ENCODE data around the gene SLFN5. TPM values are rescaled to one million over a fixed set of nuclear protein-coding genes. Genes with fewer than 3 reads are reported as not detected.
A peak's percentile ranks its signal among the peaks of the same experiment; 100 is the strongest.
"Not testable (repeated sequence)": the region's sequence is repeated elsewhere in the genome, so short reads cannot be mapped to it uniquely, and the experiment has no call there.

Gene SLFN5
- polyA plus RNA-seq, 12 donors, result 5.4 to 10.9 (median 6.2) TPM; not detected in 1

GRCh38 chr17:35289222-35289621 lies 46.4 kb downstream of the SLFN5 start:
- no peak for DNase-seq

DNA sequence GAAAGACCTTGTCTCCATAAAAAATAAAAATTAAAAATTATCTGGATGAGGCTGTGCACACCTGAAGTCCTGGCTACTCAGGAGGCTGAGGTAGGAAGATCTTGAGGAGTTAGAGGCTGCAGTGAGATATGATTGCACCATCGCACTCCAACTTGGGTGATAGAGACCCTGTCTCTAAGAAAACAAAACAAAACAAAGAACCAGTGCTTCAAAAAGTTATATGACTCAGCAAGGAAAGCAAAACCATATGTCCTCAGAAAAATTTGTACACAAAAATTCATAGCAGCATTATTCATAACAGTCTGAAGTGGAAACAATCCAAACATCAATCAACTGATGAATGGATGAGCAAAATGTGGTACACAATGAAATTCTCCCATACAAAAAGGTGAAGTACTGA lies 48.9 kb downstream of the SLFN5 start:
- DNase-seq, result no peak

DNA sequence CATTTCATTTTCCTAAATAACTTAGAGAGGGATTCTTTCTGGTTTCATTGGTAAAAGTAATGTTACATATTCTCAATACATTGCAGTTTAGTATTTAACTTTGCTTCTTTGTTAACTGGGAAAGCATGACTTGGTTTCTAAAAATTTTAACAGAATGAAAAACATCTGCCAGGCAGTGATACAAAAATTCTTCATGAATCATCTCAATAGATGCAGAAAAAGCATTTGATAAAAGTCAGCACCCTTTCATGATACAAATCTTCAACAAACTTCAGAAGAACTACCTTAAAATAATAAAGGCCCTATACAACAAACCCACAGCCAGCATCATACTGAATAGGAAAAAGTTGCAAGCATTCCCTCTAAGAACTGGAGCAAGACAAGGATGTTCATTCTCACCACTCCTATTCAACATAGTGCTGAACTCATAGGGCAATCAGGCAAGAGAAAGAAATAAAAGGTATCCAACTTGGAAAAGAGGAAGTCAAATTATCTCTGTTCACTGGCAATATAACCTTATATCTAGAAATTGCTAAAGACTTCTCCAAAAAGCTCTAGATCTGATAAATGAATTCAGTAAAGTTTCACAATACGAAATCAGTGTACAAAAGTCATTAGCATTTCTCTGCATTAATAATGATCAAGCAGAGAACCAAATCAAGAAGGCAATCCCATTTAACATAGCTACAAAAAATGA lies 50.4 kb downstream of the SLFN5 start:
- no peak for DNase-seq

DNA sequence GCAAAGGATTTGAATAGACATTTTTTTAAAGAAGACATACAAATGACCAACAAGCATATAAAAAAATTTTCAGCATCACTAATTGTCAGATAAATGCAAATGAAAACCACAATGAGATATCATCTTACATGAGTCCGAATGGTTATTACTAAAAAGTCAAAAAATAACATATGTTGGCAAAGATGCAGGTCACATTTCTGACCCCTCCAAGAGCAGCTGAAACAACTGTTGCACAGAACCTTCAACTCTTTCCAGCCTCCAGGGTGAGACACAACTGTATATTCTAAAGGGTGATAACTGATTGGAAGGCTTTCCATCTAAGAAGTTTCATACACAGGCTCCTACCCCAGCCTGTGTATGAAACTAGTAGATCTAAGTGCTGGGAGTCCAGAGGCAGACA lies 51.9 kb downstream of the SLFN5 start:
- no peak for DNase-seq

- no peak for DNase-seq
These were observed 52.8 kb downstream of the SLFN5 start for GRCh38 chr17:35295686-35296085.

- DNase-seq, result no peak
These were observed 54.8 kb downstream of the SLFN5 start for GRCh38 chr17:35297666-35298065.

- no peak for DNase-seq
These were observed 55.8 kb downstream of the SLFN5 start for GRCh38 chr17:35298639-35299038.

GRCh38 chr17:35299135-35299534 lies 56.3 kb downstream of the SLFN5 start:
- DNase-seq, result no peak

GRCh38 chr17:35309345-35309744 lies 66.5 kb downstream of the SLFN5 start:
- DNase-seq, result not testable (repeated sequence)

- DNase-seq, result no peak
These were observed 69.5 kb downstream of the SLFN5 start for GRCh38 chr17:35312346-35312745.

DNA sequence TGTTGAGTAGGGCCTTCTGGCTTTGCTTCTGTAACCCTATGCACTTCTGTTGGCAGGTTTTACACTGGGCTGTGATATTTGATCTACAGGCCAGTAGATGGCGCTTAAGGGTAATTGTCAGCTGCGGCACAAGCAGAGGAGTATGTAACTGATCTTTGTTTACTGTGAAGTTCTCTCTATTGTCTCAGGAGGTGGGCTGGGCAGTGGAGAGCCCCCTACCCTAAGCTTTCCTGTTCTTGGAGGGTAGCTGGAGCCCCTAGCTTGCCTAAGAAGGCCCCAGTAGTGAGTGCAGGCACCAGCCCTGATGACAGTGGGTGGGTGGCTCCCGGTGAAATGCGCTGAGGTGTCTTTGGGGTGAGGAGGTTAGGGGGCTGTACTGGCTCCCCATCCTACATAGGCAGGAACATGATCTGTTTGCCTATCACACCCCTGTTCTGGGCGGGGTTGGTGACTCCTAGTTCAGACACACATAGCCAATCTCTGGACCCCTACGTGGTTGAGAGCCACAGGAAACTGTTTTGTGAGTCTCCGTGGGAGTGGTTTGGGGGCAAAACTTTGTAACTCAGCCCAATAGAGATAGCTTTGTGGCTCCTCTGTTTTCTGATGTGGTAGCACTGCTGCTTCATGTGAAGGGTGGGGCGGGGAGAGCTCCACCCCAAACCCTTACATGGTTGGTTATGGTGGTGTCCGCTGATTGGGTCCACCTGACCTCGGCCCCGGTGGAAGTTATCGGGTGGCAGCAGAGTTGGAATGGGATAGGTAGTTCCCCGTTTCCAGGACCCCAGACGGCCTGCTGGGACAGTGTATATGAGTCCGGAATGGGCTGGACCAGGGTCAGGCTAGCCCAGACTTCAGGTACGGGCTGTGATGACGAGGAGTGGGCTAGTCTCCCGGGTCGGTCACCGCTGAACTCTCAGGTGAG lies 70.2 kb downstream of the SLFN5 start:
- DNase-seq, result peak; percentile 70

GRCh38 chr17:35313875-35314409 lies 71.1 kb downstream of the SLFN5 start:
- DNase-seq, result no peak

DNA sequence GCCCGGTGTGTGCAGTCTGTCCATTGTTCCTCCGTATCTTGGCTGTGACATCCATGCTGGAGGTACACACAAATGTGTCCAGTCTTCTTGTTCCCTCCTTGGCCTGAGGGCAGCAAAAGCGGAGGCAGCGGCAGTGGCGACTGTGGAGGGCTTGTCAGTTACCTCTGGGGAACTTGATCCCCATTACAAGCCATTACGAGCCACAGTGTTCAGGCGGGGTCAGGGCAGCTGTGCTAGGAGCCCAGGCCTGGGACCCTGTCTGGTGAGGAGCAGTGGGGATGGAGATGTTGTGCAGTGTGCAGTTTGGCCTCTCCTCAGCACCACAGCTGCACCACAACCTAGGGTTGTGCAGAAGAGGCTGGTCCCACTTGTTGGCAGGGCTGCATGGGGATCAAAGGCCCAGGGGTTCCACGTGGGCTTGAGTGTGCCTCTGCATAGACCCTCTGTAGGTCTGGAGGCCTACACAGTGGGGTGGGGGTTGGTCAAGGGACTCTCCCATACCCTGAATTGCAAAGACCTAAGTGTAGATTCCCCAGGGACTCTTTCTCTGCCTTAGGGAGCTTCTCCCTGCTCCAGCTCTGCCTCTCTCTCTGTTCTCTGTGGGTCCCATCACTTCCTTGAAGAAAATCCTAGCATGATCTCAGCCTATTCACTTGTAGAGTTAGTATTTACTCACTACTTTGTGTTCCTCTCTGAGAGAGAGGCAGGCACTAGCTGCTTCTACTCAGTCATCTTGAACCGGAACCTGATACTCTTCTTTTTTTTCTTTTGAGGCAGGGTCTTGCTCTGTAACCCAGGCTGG lies 71.7 kb downstream of the SLFN5 start:
- DNase-seq, result no peak

DNA sequence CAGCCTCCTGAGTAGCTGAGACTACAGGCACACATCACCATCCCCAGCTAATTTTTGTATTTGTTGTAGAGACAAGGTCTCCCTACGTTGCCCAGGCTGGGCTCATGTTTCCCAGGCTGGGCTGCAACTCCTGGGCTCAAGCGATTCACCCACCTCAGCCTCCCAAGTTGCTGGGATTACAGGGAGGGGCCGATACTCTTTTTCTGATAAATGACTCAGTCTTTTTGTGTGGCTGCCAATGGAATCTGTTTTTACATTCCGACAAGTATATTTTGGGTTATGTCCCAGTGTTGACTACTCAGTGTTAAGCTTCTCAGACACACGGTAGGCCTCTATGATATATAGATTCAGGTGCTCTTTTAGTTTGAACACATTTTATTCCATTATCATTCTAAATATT lies 72.4 kb downstream of the SLFN5 start:
- no peak for DNase-seq

DNA sequence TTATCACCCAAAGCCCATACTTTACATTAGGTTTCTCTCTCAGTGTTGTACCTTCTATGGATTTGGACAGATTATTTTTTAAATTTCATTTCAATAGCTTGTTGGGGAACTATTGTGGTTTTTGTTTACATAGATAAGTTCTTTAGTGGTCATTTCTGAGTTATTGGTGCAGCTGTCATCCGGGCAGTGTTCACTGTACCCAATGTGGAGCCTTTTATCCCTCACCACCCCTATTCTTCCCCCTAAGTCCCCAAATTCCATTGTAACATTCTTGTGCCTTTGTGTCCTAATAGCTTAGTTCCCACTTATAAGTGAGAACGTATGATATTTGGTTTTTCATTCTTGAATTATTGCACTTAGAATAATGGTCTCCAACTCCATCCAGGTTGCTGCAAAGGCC lies 73.1 kb downstream of the SLFN5 start:
- DNase-seq, result no peak

DNA sequence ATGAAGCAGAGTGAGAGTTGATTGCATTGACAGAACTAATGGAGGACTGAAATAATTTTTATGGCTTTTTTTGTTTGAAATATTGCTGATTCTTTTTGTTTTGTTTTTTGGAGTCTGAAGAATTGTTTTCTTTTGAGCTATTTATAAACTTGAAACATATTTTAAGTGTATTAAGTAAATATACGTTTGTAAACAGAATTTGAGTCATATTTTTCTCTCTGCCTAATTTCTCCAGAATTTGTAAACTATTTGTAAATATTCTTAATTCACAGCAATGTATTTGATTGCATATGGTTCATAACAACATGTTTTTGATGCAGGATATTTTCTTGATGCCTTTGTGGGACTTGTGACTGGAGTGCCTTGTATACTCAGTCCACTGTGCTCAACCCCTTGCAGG lies 79.9 kb downstream of the SLFN5 start:
- no peak for DNase-seq

Other genes starting within 250 kb of the SLFN5 start
- 10 to 100 TPM in 4 of 12 donors, 1 to 10 TPM in 7, not detected in 1; 7.5 to 22.6 (median 9.8) TPM for gene RFFL, start 179.4 kb upstream of the SLFN5 start, polyA plus RNA-seq (ENCODE audit: insufficient read length in 12 of 12)
- gene RAD51D, start 123.2 kb upstream of the SLFN5 start, polyA plus RNA-seq (ENCODE audit: insufficient read length in 12 of 12), result 1 to 10 TPM in 11 of 12 donors, not detected in 1; 4.9 to 9.6 (median 6.0) TPM
- under 1 TPM in 2 of 12 donors, not detected in 10; 0.13 to 0.32 TPM for gene FNDC8, start 121.5 kb upstream of the SLFN5 start, polyA plus RNA-seq (ENCODE audit: insufficient read length in 12 of 12)
- gene NLE1, start 100.8 kb upstream of the SLFN5 start, polyA plus RNA-seq (ENCODE audit: insufficient read length in 12 of 12), result 10 to 100 TPM in 10 of 12 donors, 1 to 10 TPM in 1, not detected in 1; 9.4 to 17.3 (median 12.9) TPM
- gene UNC45B, start 95.3 kb upstream of the SLFN5 start, polyA plus RNA-seq (ENCODE audit: insufficient read length in 12 of 12), result 100 to 1,000 TPM in 9 of 12 donors, 10 to 100 TPM in 2, not detected in 1; 62.4 to 250 (median 193) TPM
- under 1 TPM in 9 of 12 donors, not detected in 3; 0.08 to 0.89 (median 0.47) TPM for gene SLC35G3, start 48.7 kb upstream of the SLFN5 start, polyA plus RNA-seq (ENCODE audit: insufficient read length in 12 of 12)
- gene SLFN11, start 130.5 kb downstream of the SLFN5 start, polyA plus RNA-seq (ENCODE audit: insufficient read length in 12 of 12), result 10 to 100 TPM in 7 of 12 donors, 1 to 10 TPM in 4, not detected in 1; 5.4 to 20.4 (median 11.4) TPM
- gene SLFN12, start 189.4 kb downstream of the SLFN5 start, polyA plus RNA-seq (ENCODE audit: insufficient read length in 12 of 12), result 10 to 100 TPM in 3 of 12 donors, 1 to 10 TPM in 8, not detected in 1; 5.1 to 12.0 (median 8.1) TPM
- gene SLFN13, start 205.7 kb downstream of the SLFN5 start, polyA plus RNA-seq (ENCODE audit: insufficient read length in 12 of 12), result 10 to 100 TPM in 1 of 12 donors, 1 to 10 TPM in 10, not detected in 1; 2.4 to 11.6 (median 5.3) TPM

All from muscle of arm (tissue), 12 donors.